Natural killer cell (primary cell): ENCODE data around the gene FGD4. TPM values are rescaled to one million over a fixed set of nuclear protein-coding genes. Genes with fewer than 3 reads are reported as not detected.

Source experiments
- ATAC-seq, 3 donors: fragments of 150-1000 bp in 2 of 3; fragments of 200-7000 bp in 1 of 3; cut with Tn5 transposase; 1 replicate in 1 of 3; 2 replicates in 2 of 3; pipeline ENCODE4 v1.10.0; 2021; ENCODE audit warnings: mild to moderate bottlenecking in 2 of 3, moderate library complexity in 2 of 3
- DNase-seq, 2 donors: peaks; one replicate each; pipeline versions ENCODE4 v3.0.0 to v3.0.0-alpha.2; 2013 to 2021; ENCODE audit warnings: mixed read lengths in 1 of 2
- H3K27ac ChIP-seq: one replicate; pipeline ENCODE4 v1.5.1; 2013; ENCODE audit warnings: mild to moderate bottlenecking, low read length
- H3K27me3 ChIP-seq: one replicate; pipeline ENCODE4 v1.6.1; 2013; ENCODE audit warnings: low read length; ENCODE audit not compliant: control insufficient read depth, insufficient read depth
- H3K36me3 ChIP-seq: one replicate; pipeline ENCODE4 v1.6.1; 2013; ENCODE audit warnings: low read length; ENCODE audit not compliant: control insufficient read depth, insufficient read depth
- H3K4me1 ChIP-seq: one replicate; pipeline ENCODE4 v1.6.1; 2013; ENCODE audit warnings: low read length; ENCODE audit not compliant: control insufficient read depth, insufficient read depth
- H3K4me3 ChIP-seq: one replicate; pipeline ENCODE4 v1.5.1; 2013; ENCODE audit warnings: low read length
- H3K9me3 ChIP-seq: one replicate; pipeline ENCODE4 v1.6.1; 2013; ENCODE audit warnings: low read length; ENCODE audit not compliant: control insufficient read depth, insufficient read depth
- H3K27ac Mint-ChIP-seq, 2 donors: one replicate each; pipeline ENCODE4 v1.8.0; 2022; ENCODE audit warnings: mild to moderate bottlenecking in 2 of 2, mixed read lengths in 2 of 2, moderate library complexity in 1 of 2
- H3K27me3 Mint-ChIP-seq, 2 donors: one replicate each; pipeline ENCODE4 v1.8.0; 2022; ENCODE audit warnings: low read depth in 2 of 2, mixed read lengths in 2 of 2
- H3K36me3 Mint-ChIP-seq: one replicate; pipeline ENCODE4 v1.8.0; 2022; ENCODE audit warnings: mixed read lengths
- H3K4me1 Mint-ChIP-seq, 2 donors: one replicate each; pipeline ENCODE4 v1.8.0; 2022; ENCODE audit warnings: mixed read lengths in 2 of 2
- H3K4me3 Mint-ChIP-seq: one replicate; pipeline ENCODE4 v1.8.0; 2022; ENCODE audit warnings: mild to moderate bottlenecking, moderate library complexity, mixed read lengths
- H3K9me3 Mint-ChIP-seq, 2 donors: one replicate each; pipeline ENCODE4 v1.8.0; 2022; ENCODE audit warnings: mixed read lengths in 2 of 2
- WGBS: methylation state at CpG from one replicate; pipeline ENCODE4 v1.1.7; 2013; ENCODE audit warnings: missing lambda C conversion rate; ENCODE audit not compliant: insufficient coverage; 5-methylcytosine and 5-hydroxymethylcytosine counted together
- intact Hi-C: fragments of 100-400 bp; cut with micrococcal nuclease; formaldehyde crosslinking; loops from one replicate; pipeline ENCODE4 v1.14.2; 2022
- total RNA-seq, 4 donors: library from RNA; stranded (reverse); fragments of 120-200 nt in 1 of 4; gene quantifications; one replicate each; pipeline versions ENCODE4 v1.2.3 to v1.2.4, GENCODE V29; 2013 to 2022
- TF ChIP-seq, protein P1 (sequence below): fragments of 200-600 bp; IDR thresholded peaks from one replicate; pipeline ENCODE4 v1.8.0; 2022; ENCODE audit warnings: antibody characterized with exemption

FGD4 gene
- total RNA-seq, 3 donors from 2014 or later (not counting 1 experiment from before 2014, with no cell fraction given): 0.68 to 3.5 (median 2.1) TPM

DNA sequence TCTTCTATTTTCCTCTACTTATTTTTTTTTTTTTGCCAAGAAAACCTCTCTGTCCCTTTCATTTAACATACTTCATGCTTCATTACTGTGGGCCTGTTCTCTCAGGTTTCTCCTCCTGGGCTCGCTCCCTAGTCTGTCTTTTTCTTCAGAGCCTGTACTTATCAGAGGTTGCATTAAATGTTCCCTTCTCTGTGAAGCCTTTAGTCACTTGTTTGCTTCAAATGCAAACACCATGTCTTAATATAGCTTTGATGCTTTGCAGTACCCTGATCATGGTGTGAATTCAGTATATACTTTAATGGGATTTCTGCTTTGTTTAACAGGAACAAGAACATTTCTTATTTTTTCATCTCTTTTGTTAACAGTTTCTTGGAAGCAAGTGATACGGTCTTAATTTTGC, 207.1 kb downstream of the FGD4 start:
- H3K27ac ChIP-seq: no peak overlapping the region
- H3K9me3 ChIP-seq: no peaks in the 10 kb centered on the region
- Mint-ChIP-seq H3K27ac (no peak overlapping the region), H3K4me3 (no peak overlapping the region), H3K27me3 (no peaks in the 10 kb centered on the region), H3K36me3 (no peaks in the 10 kb centered on the region), H3K9me3 (no peaks in the 10 kb centered on the region), H3K4me1 (no peaks in the 10 kb centered on the region)
- no peaks in the 10 kb centered on the region for H3K4me1 ChIP-seq
- no peaks in the 10 kb centered on the region for H3K27me3 ChIP-seq
- TF ChIP-seq, protein P1, sequence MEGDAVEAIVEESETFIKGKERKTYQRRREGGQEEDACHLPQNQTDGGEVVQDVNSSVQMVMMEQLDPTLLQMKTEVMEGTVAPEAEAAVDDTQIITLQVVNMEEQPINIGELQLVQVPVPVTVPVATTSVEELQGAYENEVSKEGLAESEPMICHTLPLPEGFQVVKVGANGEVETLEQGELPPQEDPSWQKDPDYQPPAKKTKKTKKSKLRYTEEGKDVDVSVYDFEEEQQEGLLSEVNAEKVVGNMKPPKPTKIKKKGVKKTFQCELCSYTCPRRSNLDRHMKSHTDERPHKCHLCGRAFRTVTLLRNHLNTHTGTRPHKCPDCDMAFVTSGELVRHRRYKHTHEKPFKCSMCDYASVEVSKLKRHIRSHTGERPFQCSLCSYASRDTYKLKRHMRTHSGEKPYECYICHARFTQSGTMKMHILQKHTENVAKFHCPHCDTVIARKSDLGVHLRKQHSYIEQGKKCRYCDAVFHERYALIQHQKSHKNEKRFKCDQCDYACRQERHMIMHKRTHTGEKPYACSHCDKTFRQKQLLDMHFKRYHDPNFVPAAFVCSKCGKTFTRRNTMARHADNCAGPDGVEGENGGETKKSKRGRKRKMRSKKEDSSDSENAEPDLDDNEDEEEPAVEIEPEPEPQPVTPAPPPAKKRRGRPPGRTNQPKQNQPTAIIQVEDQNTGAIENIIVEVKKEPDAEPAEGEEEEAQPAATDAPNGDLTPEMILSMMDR: no peak
- no peak for DNase-seq
- H3K4me3 ChIP-seq: no peak overlapping the region
- H3K36me3 ChIP-seq: no peaks in the 10 kb centered on the region
- WGBS: 98% methylated on average over 2 of the region's 2 CpGs
- ATAC-seq: no peak
- intact Hi-C loops: no loop called here

DNA sequence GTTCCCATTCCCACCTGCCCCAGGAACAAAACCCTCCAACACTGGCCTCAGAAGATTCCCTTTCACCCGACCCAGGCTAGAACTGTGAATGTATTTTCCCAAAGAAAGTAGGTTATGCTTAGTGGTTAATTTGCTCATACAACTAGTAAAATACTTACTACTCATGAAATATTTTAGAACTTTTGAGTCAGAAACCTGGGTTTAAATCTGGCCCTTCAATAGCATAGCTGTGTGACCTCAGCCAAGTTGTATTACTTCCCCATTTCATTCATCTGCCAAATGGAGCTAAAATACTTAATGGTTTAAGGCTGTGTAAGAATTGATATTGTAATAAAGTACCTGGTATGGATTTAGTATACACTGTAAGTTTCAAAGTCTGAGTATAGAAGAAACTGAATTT, 210.6 kb downstream of the FGD4 start:
- no peak overlapping the region for H3K27ac Mint-ChIP-seq
- intact Hi-C loops: no loop called here
- Histone ChIP-seq H3K4me1 (no peaks in the 10 kb centered on the region), H3K27me3 (no peaks in the 10 kb centered on the region), H3K9me3 (no peaks in the 10 kb centered on the region), H3K36me3 (no peaks in the 10 kb centered on the region), H3K27ac (no peak overlapping the region), H3K4me3 (no peak overlapping the region)
- H3K36me3 Mint-ChIP-seq: no peaks in the 10 kb centered on the region
- no peaks in the 10 kb centered on the region for H3K4me1 Mint-ChIP-seq
- no peak overlapping the region for H3K4me3 Mint-ChIP-seq
- no peaks in the 10 kb centered on the region for H3K9me3 Mint-ChIP-seq
- TF ChIP-seq, protein P1: no peak
- ATAC-seq (no peak), DNase-seq (no peak)
- WGBS: no CpG with 5 or more reads among the region's 1 CpG
- no peaks in the 10 kb centered on the region for H3K27me3 Mint-ChIP-seq

DNA sequence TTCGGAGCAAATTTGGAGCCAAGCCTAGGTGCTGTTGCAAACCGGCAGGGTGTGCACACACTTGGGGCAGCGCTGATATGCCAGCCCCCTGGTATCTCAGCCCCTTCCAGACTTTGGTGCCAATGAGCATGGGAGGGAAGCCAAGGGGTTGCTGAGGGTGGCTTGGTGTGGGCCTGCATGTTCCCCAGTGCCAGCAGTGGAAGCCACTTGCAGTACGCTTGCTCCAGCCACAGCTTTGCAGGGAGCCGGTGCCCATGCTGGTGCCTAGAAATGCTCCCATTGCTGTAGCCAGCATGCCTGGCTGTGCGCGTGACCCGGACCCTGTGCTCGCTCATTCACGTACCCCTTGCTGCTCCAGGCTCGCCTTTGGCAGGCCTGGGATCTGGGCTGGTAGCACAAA, 212.6 kb downstream of the FGD4 start:
- Mint-ChIP-seq H3K27ac (no peak overlapping the region), H3K36me3 (no peaks in the 10 kb centered on the region), H3K27me3 (no peaks in the 10 kb centered on the region), H3K4me3 (no peak overlapping the region), H3K9me3 (no peaks in the 10 kb centered on the region), H3K4me1 (no peaks in the 10 kb centered on the region)
- Histone ChIP-seq H3K27ac (no peak overlapping the region), H3K4me3 (no peak overlapping the region), H3K4me1 (no peaks in the 10 kb centered on the region), H3K9me3 (no peaks in the 10 kb centered on the region), H3K27me3 (no peaks in the 10 kb centered on the region), H3K36me3 (no peaks in the 10 kb centered on the region)
- DNase-seq (no peak), ATAC-seq (no peak)
- TF ChIP-seq, protein P1: no peak
- 94% methylated on average over 11 of the region's 11 CpGs for WGBS
- intact Hi-C loops: no loop called here
